Right cardiac atrium (tissue), 5 donors: ENCODE results near the gene ZNF529. TPM values are rescaled to one million over a fixed set of nuclear protein-coding genes. Genes with fewer than 3 reads are reported as not detected.

Source experiments
- ATAC-seq, 2 donors: fragments of 200-7000 bp; cut with Tn5 transposase; one replicate each; pipeline versions ENCODE4 v1.8.0 to v1.9.1; 2020; ENCODE audit warnings: moderate library complexity in 2 of 2, mild to moderate bottlenecking in 1 of 2
- DNase-seq, 3 donors: peaks; one replicate each; pipeline ENCODE4 v3.0.0-alpha.2; 2020
- H3K27ac ChIP-seq: one replicate; pipeline ENCODE4 v1.5.1; 2013; ENCODE audit warnings: mild to moderate bottlenecking, low read length, control low read depth, moderate library complexity
- H3K27me3 ChIP-seq: one replicate; pipeline ENCODE4 v1.6.1; 2013; ENCODE audit not compliant: control insufficient read depth, insufficient read depth
- H3K4me1 ChIP-seq: one replicate; pipeline ENCODE4 v1.6.1; 2013; ENCODE audit warnings: low read length; ENCODE audit not compliant: control insufficient read depth, insufficient read depth
- H3K4me3 ChIP-seq: one replicate; pipeline ENCODE4 v1.5.1; 2013; ENCODE audit warnings: low read length, control low read depth
- H3K9me3 ChIP-seq: one replicate; pipeline ENCODE4 v1.6.1; 2013; ENCODE audit warnings: low read length; ENCODE audit not compliant: control insufficient read depth
- WGBS: extraction: QIAGEN DNeasy Blood & Tissue Kit; methylation state at CpG from one replicate; pipeline ENCODE4 v1.1.7; 2013; 5-methylcytosine and 5-hydroxymethylcytosine counted together
- intact Hi-C, 4 donors: fragments of 100-400 bp; cut with DNase I; formaldehyde crosslinking; loops; one replicate each; pipeline versions ENCODE4 v1.11.0 to v1.14.0; 2022 to 2023
- polyA plus RNA-seq: library from polyadenylated mRNA; stranded (reverse); fragments of 200-250 nt; gene quantifications from one replicate; pipeline ENCODE4 v1.2.3, GENCODE V29; 2013
- total RNA-seq, 4 donors: library from RNA; stranded (reverse); fragmentation: NEBNext Ultra II Directional; extraction: Animal tissue kit (Norgen Biotek cat#: 25700); gene quantifications; one replicate each; pipeline ENCODE4 v1.2.1, GENCODE V29; 2021
- donor health status: healthy with polysubstance abuse.
- donor health status: DM: no; HTN: yes; CAD: no.
- donor health status: DM: no; HTN: no; CAD: no.
- donor health status: DM: no; HTN: yes; CAD: no; lungs with severe emphysema.
- donor health status: DM: yes; HTN: yes; CAD: no.

Gene ZNF529
- total and polyA plus RNA-seq, 5 donors: 7.4 to 15.8 (median 13.9) TPM

DNA sequence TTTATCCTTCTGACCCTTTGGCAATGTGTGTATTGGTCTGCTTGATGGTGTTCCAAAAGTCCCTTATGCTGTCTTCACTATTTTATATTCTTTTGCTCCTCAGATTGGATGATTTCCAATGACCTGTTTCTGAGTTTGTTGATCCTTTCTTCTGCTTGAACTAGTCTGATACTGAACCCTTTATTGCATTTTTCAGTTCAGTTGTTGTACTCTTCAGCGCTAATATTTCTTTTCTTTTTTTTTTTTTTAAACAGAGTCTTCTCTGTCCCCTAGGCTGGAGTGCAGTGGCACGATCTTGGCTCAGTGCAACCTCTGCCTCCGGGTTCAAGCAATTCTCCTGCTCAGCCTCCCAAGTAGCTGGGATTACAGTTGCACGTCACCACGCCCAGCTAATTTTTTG, 71.1 kb downstream of the ZNF529 start:
- ATAC-seq: no peak
- H3K4me3 ChIP-seq: no peak overlapping the region
- WGBS: 93% methylated on average over 5 of the region's 5 CpGs
- peaks cover 2% of the 10 kb centered on the region for H3K9me3 ChIP-seq
- no peaks in the 10 kb centered on the region for H3K4me1 ChIP-seq
- no peaks in the 10 kb centered on the region for H3K27me3 ChIP-seq
- DNase-seq: no peak
- H3K27ac ChIP-seq: no peak overlapping the region
- intact Hi-C loops: no loop called here

- Histone ChIP-seq H3K4me1 (no peaks in the 10 kb centered on the region), H3K27ac (no peak overlapping the region), H3K27me3 (no peaks in the 10 kb centered on the region), H3K9me3 (no peaks in the 10 kb centered on the region), H3K4me3 (no peak overlapping the region)
- DNase-seq (no peak), ATAC-seq (no peak)
- WGBS: 90% methylated on average over 17 of the region's 17 CpGs
- intact Hi-C loops: no loop called here
These were observed 76.1 kb downstream of the ZNF529 start for GRCh38 chr19:36497001-36497400.

Other genes with a start within 250 kb of the ZNF529 start
- 1 to 10 TPM; 3.2 to 4.8 (median 3.7) TPM for gene ZFP14, start 194.1 kb downstream of the ZNF529 start, total RNA-seq
- 2.5 TPM for gene ZFP14, start 194.1 kb downstream of the ZNF529 start, polyA plus RNA-seq
- gene ZFP82, start 154.6 kb downstream of the ZNF529 start, total RNA-seq: 1 to 10 TPM; 4.7 to 6.0 (median 5.3) TPM
- gene ZFP82, start 154.6 kb downstream of the ZNF529 start, polyA plus RNA-seq: 3.1 TPM
- 10 to 100 TPM; 10.6 to 13.4 (median 13.3) TPM for gene ZNF566, start 83.7 kb downstream of the ZNF529 start, total RNA-seq
- gene ZNF566, start 83.7 kb downstream of the ZNF529 start, polyA plus RNA-seq: 6.2 TPM
- gene ZNF260, start 45.0 kb downstream of the ZNF529 start, total RNA-seq: 10 to 100 TPM in 1 of 4 donors, 1 to 10 TPM in 3; 8.8 to 11.1 (median 9.7) TPM
- gene ZNF260, start 45.0 kb downstream of the ZNF529 start, polyA plus RNA-seq: 4.5 TPM
- gene ZNF382, start 32.0 kb upstream of the ZNF529 start, total RNA-seq: 10 to 100 TPM; 14.1 to 18.7 (median 16.0) TPM
- 3.9 TPM for gene ZNF382, start 32.0 kb upstream of the ZNF529 start, polyA plus RNA-seq
- 1 to 10 TPM; 6.9 to 8.7 (median 8.6) TPM for gene ZNF461, start 93.5 kb upstream of the ZNF529 start, total RNA-seq
- 3.5 TPM for gene ZNF461, start 93.5 kb upstream of the ZNF529 start, polyA plus RNA-seq
- gene ZNF567, start 114.3 kb upstream of the ZNF529 start, total RNA-seq: 1 to 10 TPM; 4.0 to 5.8 (median 5.3) TPM
- 2.4 TPM for gene ZNF567, start 114.3 kb upstream of the ZNF529 start, polyA plus RNA-seq
- 1 to 10 TPM; 4.0 to 4.7 (median 4.5) TPM for gene ZNF850, start 199.5 kb upstream of the ZNF529 start, total RNA-seq
- gene ZNF850, start 199.5 kb upstream of the ZNF529 start, polyA plus RNA-seq: 1.2 TPM